ENCODE results near the gene DBNL.

Gene DBNL

DNA sequence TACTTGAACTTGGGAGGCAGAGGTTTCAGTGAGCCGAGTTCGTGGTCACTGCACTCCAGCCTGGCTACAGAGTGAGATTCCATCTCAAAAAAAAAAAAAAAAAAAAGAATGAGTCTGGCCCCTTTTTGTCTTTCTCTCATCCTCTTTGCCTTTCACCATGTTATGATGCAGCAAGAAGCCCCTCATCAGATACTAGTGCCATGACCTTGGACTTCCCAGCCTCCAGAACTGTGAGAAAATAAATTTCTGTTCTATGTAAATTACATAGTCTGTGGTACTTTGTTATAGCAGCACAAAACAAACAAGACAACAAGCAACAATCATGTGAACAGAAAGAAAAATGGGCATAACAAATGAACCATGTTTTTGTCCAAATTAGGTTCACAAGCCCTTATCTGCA is 2.3 kb upstream of the DBNL start:
- DNase-seq: no peak

- no peak for DNase-seq
Observed at GRCh38 chr7:44043902-44044301, 600 bp upstream of the DBNL start.

DNA sequence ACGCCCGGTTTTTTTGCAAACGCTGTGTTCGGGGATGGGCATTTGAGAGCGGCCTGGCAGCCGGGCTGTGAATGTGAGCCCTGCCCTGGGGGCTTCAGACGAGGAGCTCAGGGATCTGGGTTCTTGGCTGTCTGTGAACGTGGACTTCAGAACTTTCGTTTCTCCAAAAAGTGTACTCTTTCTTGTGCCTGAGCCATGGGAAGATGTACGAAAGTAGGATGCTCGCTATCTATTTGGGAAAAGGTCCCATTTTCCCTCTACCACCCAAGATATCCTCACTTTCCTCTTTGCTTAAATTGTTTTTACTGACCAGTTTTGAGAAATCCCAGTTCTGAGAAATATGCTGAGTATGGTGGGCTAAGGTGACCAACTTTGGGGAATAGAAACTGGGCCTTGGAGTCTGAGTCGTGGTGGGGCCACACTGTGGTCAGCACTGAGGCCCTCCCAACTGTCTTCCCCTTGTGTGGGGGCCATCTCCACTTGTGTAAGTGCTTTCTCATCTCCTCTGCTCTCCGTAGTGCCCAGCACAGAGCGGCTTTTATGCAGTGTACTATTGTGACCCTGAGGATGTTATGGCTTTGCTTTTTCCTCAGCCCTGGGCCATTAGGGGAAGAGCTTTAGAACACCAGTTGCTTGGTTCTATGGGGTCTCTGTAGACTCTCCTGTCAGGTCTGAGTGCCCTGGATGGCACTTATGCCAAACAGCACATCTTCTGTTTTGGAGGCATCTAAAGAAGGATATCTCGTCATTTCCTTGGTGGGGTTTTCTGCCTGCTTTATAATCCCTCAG is 918 bp downstream of the DBNL start:
- DNase-seq: no peak

DNA sequence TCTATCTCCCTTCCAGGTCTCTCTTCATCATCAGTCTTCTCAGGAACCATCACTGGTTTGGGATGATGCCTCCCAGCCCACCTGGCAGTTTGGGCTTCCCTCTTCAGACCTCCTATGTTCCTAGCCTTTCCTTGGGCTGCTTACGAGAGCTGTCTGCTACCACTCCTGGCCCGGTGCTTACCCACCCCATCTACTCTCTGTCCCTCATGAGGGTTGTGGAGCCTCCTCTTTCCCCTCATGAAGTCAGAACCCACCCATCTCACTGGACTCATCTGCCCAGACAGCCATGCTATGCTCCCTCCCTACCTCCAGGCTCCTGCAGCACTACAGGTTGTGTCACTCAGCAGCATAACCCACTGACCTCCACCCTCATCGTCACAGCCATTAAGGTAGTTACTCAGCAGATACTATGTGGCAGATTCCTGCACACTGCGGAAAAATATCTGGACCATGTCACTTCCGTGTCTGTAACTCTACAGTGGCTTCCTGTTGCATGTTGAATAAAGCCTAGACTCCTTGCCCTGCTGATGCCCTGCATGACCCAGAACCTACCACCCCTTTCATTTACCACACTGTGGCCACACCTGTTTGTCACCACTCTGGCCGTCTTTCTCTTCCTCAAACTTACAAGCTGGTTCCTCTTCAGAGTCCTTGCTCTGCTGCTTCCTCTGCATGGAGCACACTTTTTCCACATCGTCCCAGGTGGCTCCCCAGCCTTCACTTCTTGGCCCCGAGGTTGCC is 2.0 kb downstream of the DBNL start:
- no peak for DNase-seq

DNA sequence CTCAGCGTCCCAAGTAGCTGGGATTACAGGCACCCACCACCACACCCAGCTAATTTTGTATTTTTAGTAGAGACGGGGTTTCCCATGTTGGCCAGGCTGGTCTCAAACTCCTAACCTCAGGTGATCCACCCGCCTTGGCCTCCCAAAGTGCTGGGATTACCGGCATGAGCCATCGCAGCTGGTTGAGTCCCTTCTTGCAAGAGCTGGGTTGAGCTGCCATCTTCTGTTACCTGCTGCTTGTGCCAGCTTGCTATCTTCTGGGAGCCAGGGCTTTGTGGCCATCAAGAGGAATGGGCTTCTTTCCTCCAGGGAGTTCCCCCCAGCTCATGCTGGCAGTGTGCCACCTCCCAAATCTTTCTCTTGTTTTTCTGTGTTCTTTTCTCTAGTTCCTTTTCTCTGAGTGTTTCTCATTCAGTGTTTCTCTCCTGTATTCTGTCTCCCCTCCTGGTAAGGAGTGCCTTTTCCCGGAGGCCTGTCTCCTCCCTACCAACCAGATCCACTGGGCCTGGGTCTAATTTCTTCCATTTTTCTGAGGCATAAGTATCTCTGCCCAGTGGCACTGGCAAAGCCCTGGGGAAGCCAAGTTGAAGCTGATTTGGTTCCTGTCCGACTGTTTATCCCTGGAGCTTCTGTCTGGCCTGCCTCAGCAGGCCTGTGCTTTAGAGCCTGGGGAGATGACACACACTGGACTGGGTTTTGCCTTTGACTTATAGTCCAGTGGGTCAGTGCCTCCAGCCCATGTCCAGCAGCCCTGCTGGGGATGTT is 3.7 kb downstream of the DBNL start:
- no peak for DNase-seq

GRCh38 chr7:44050121-44050914 is 5.8 kb downstream of the DBNL start:
- no peak for DNase-seq

GRCh38 chr7:44050915-44051560 is 6.5 kb downstream of the DBNL start:
- no peak for DNase-seq

- DNase-seq: no peak
Observed at GRCh38 chr7:44051611-44052220, 7.2 kb downstream of the DBNL start.

- no peak for DNase-seq
Observed at GRCh38 chr7:44052771-44053365, 8.4 kb downstream of the DBNL start.

GRCh38 chr7:44056681-44057080 is 12.2 kb downstream of the DBNL start:
- no peak for DNase-seq

GRCh38 chr7:44057181-44057848 is 12.8 kb downstream of the DBNL start:
- DNase-seq: no peak

DNA sequence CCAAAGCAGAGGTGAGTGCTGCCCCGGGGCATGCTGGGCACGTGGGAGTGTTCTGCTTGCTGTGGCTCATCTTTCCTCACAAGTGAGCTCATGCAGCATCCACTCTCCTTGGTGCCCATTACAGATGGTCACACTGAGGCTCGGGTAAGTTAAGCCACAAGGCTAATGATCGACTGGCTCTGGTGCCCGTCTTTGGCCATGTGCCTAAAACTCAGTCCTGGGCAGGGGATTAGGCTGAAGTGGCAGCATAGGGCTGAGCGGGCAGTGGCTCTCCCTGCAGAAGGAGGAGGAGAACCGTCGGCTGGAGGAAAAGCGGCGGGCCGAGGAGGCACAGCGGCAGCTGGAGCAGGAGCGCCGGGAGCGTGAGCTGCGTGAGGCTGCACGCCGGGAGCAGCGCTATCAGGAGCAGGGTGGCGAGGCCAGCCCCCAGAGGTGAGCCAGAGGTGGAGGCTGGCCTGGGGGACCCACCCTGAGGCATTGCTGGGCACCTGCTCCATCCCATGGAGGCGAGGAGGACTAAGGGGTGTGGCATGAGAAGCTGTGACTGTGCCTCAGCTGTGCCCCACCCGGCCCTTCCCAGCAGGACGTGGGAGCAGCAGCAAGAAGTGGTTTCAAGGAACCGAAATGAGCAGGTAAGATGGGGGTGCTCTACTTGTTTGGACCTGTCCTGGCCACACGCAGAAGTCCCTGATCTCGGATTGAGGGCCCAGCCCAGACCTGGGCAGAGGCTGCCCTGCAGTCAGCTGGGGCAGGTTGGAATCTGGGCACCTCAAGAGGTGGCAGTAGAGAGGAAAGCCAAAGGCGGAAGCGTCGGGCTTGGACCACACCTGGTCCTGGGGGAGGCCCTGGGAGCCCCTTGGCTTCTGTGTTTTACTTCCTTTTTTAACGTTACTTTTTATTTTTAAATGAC is 13.6 kb downstream of the DBNL start:
- DNase-seq: no peak

DNA sequence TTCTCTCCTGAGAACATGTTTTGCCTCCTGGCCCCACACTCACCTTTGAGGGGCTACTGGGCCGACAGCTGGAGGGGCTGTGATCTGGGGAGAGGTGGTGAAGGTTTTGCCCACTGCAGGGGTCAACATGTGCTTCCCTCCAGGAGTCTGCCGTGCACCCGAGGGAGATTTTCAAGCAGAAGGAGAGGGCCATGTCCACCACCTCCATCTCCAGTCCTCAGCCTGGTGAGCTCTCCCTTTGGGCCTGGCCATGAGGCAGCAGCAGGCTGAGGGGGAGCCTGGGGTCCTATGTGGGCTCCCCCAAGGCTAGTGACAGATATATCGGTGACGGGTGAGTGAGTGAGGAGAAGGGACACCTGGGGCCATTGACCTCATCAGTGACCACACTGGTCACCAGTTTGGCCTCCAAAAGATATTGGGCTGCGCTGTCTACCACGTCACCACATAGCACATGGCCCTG is 14.3 kb downstream of the DBNL start:
- no peak for DNase-seq

DNA sequence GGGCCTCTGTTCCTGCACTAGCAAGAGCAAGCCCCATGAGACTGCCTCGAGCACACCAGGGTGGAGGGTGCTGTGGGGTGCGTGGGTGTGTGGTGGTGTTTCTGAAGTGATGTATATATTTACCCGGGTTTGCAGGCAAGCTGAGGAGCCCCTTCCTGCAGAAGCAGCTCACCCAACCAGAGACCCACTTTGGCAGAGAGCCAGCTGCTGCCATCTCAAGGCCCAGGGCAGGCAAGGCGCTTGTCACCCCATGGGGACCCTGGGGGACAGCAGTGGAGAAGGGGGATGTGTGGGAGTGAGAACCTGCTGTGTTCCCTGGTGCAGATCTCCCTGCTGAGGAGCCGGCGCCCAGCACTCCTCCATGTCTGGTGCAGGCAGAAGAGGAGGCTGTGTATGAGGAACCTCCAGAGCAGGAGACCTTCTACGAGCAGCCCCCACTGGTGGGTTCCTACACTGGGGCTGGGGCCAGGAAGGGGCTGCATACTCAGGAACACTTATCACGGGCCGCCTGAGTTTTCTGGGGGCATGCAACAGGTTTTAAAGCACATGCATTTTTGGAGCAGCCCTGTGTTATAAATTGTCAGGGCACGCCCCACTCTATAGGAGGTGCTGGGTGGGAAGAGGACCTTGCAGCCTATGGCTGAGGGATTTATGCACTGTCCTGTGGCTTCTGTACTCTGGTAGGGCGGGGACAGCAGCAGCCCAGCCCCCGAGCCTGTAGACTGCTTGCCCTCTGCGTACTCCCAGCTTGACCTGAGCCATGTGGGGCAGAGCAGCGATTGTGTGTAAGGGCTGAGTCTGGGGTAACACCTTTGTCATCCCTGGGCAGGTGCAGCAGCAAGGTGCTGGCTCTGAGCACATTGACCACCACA is 15.0 kb downstream of the DBNL start:
- no peak for DNase-seq

DNA sequence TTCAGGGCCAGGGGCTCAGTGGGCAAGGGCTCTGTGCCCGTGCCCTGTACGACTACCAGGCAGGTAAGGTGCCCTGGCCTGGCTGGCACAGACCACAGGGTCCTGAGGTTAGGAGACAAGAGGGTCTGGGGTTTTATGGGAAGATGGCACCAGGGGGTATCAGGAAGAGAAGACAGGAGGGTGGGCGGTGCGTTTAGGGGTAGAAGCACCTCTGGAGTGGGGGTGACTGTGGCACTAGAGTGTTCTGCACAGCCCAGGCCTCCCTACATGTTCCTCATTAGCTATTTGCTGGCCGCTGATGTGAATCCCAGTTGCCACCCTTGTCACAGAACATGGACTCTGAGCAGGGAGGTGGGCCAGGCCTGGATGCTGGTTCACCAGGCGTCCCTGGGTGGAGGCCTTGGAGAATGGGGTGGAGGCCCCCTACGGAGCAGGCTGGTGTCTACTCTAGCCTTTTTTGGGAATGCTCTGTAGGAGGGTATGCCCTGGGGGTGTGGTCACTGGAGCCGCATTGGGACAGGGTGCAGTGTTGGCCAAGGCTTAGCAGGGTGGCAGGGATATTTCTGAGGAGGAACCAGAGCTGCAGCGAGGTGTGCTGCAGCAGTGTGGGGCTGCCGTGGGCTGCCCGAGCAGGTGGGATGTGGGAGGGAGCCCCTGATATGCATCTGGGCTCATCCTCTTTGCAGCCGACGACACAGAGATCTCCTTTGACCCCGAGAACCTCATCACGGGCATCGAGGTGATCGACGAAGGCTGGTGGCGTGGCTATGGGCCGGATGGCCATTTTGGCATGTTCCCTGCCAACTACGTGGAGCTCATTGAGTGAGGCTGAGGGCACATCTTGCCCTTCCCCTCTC is 15.8 kb downstream of the DBNL start:
- DNase-seq: no peak
